ENCODE results near the gene NEU1. TPM values are rescaled to one million over a fixed set of nuclear protein-coding genes. Genes with fewer than 3 reads are reported as not detected.
A peak's percentile ranks its signal among the peaks of the same experiment; 100 is the strongest.

The NEU1 gene
- total RNA-seq, 1 experiment from 2014 or later: 36.2 TPM

DNA sequence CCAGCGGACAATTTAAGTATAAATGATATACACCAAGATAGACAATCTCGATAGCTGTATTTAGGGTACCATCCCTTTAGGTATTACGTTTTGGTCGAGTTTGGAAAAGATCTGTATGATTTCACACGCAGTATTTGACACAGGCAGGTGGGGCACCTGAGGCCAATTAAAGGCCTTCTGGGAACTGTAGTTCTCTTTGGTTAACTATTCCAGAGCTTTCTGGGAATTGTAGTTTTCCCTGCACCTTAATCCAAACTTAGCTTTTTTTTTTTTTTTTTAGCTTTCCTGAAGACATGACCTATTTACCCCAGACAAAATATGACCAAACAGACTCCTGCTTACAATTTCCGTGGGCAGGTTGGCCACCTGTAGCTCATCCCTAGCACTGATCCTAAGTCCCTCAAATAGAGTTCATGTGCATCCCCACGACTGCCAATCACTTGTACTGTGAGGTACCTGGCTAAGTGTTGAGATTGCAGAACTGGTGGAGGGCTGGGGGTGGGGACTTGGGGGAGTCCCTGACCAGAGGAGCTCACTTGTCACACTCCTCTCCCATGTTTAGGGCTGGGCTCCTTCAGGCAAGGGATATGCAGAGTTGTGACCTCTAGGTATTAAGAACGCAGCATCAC is 35.9 kb upstream of the NEU1 start:
- peaks cover 11% of the 10 kb centered on the region for H3K23me2 ChIP-seq (ENCODE audit: insufficient read length, low read depth, low read length, poor library complexity, severe bottlenecking)
- no peak overlapping the region for H2BK20ac ChIP-seq (ENCODE audit: low read depth, low read length, poor library complexity, severe bottlenecking)
- H3K4me1 ChIP-seq (ENCODE audit: insufficient read depth, low read length): no peaks in the 10 kb centered on the region; the same call in 1 of the 2 replicates
- Mint-ChIP-seq H3K27me3 (ENCODE audit: low read depth) (no peaks in the 10 kb centered on the region), H3K36me3 (ENCODE audit: insufficient read depth in 1 of 3, low read depth in 3 of 3) (peaks cover 21 to 41% (median 39%) of the 10 kb centered on the region in 3 experiments), H3K4me1 (peaks cover 22 to 36% of the 10 kb centered on the region in 2 experiments), H3K27ac (peak overlapping the region; percentile 83 to 96 (median 95); a peak in 6 of 7 replicates), H3K4me3 (peak overlapping the region; percentile 92 to 99), H3K9me3 (no peaks in the 10 kb centered on the region; a peak in 1 of 5 replicates)
- H3K14ac ChIP-seq (ENCODE audit: insufficient read depth, low read length): no peak overlapping the region
- H3K9me3 ChIP-seq (ENCODE audit: control insufficient read depth, low read depth, low read length): no peaks in the 10 kb centered on the region
- no peaks in the 10 kb centered on the region for H3K27me3 ChIP-seq (ENCODE audit: insufficient read depth, low read length)
- H4K8ac ChIP-seq (replicated peaks; ENCODE audit: insufficient read length, low read depth, low read length): no peak overlapping the region
- no peak overlapping the region for H3K27ac ChIP-seq (ENCODE audit: insufficient read length, low read depth, low read length)
- H3K56ac ChIP-seq (ENCODE audit: insufficient read length, low read depth, low read length): no peak overlapping the region
- H2BK5ac ChIP-seq (ENCODE audit: insufficient read length, low read length): no peak overlapping the region
- no peak overlapping the region for H3K23ac ChIP-seq (ENCODE audit: insufficient read length, low read depth, low read length)
- H2BK15ac ChIP-seq (ENCODE audit: low read depth, low read length): no peak overlapping the region
- peak overlapping the region; percentile 59 for H3K9ac ChIP-seq (ENCODE audit: extremely low read depth, insufficient read length, low read length)
- no peaks in the 10 kb centered on the region; the same call in 1 of the 2 replicates for H3K79me2 ChIP-seq (ENCODE audit: insufficient read depth, low read length)
- no peak overlapping the region for H4K91ac ChIP-seq (ENCODE audit: insufficient read length, low read depth, low read length)
- H3K18ac ChIP-seq (ENCODE audit: insufficient read length, low read depth, low read length): no peak overlapping the region
- no peak overlapping the region for H2AK5ac ChIP-seq (ENCODE audit: insufficient read length, low read length)
- no peak overlapping the region for H3T11ph ChIP-seq (ENCODE audit: low read length)
- no peaks in the 10 kb centered on the region for H4K20me1 ChIP-seq (ENCODE audit: control insufficient read depth, insufficient read depth, insufficient read length)
- H4K5ac ChIP-seq (ENCODE audit: insufficient read length, low read depth, low read length): no peak overlapping the region
- no peak; the same call in 1 of the 3 replicates for TF ChIP-seq CTCF (conservative IDR thresholded peaks at IDR 0.05)
- H2BK120ac ChIP-seq (ENCODE audit: low read depth, low read length, poor library complexity, severe bottlenecking): no peak overlapping the region
- H3K79me1 ChIP-seq (ENCODE audit: insufficient read depth, low read depth, low read length, poor library complexity, severe bottlenecking): no peaks in the 10 kb centered on the region
- no peak overlapping the region for H3K4ac ChIP-seq (ENCODE audit: low read depth, low read length)
- H2AFZ ChIP-seq (ENCODE audit: low read length): no peak overlapping the region
- WGBS (ENCODE audit: extremely low coverage, insufficient read length, low lambda C conversion rate): no CpG with 5 or more reads among the region's 8 CpGs
- peak; percentile 54 for DNase-seq
- peak overlapping the region; percentile 97 for H3K4me2 ChIP-seq (ENCODE audit: insufficient read depth, insufficient read length, low read length)
- H2BK12ac ChIP-seq (ENCODE audit: insufficient read length, low read depth, low read length): no peak overlapping the region
